ENCODE results near the gene PITPNM2. TPM values are rescaled to one million over a fixed set of nuclear protein-coding genes. Genes with fewer than 3 reads are reported as not detected.

PITPNM2 gene
- total and polyA plus RNA-seq, 2 of the 8 experiments (the other 6 are each of a cell fraction or from before 2014, with no cell fraction given): 0.59 to 3.4 TPM

DNA sequence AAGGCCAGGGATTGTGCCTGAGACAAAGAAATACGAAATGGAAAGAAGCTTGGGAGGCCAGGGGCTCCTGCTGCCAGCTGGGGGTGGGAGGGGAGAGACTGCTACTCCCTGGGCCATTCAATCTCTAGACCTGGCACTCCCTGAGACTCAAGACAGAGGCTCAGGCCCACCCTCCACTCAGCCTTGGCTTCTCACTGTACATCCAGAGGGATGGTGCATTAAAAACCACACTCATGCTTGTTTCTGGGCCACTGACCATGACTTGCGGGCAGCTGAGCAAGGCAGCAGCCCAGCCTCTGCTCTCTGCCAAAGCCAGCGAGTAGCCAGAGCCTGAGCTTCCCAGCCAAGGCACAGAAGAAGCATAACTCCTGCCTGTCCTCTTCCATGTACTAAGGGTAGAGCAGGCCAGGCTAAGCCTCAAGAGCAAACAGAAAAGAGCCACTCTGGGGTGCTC lies 41.5 kb downstream of the PITPNM2 start:
- no peaks in the 10 kb centered on the region for H3K9me3 ChIP-seq (ENCODE audit: insufficient read depth in 2 of 2, low read depth in 1 of 2, low read length in 1 of 2)
- 0 out of 2 replicates have a peak overlapping the region, but pooled peaks have one; percentile 60 for H2BK12ac ChIP-seq (ENCODE audit: low read depth, low read length)
- no peaks in the 10 kb centered on the region for H3K23me2 ChIP-seq (ENCODE audit: low read depth, low read length)
- no peaks in the 10 kb centered on the region for H4K20me1 ChIP-seq (replicated peaks in 1 of 2; ENCODE audit: control insufficient read depth in 1 of 2, insufficient read depth in 2 of 2, low read length in 2 of 2)
- peak overlapping the region; percentile 69; the same call in 1 of the 2 replicates for H2AK5ac ChIP-seq (ENCODE audit: low read depth, low read length)
- no peak overlapping the region for H3K14ac ChIP-seq (ENCODE audit: insufficient read length)
- 85% methylated on average over 3 of the region's 3 CpGs; no CpG with 5 or more reads in 1 of the 2 experiments for WGBS, 2 experiments (ENCODE audit: extremely low coverage in 1 of 2, insufficient coverage in 1 of 2, insufficient read length in 1 of 2, insufficient replicate concordance in 2 of 2, low coverage in 1 of 2, low lambda C conversion rate in 2 of 2, missing lambda C conversion rate in 1 of 2)
- peak overlapping the region; percentile 71 for H3K4ac ChIP-seq (replicated peaks; ENCODE audit: insufficient read length, low read depth, low read length)
- no peak overlapping the region for H3K4me3 ChIP-seq (ENCODE audit: extremely low read depth in 1 of 4, insufficient read depth in 2 of 4, low read depth in 3 of 4, low read length in 4 of 4)
- peaks cover 4 to 15% (median 9%) of the 10 kb centered on the region in 4 experiments; a peak in 5 of 7 replicates for H3K4me1 ChIP-seq (replicated peaks in 1 of 4; ENCODE audit: control insufficient read depth in 3 of 4, insufficient read depth in 4 of 4, low read length in 3 of 4)
- POLR2A ChIA-PET (ENCODE audit: partially characterized antibody): interaction anchor here (0.6 kb wide), 2 partner anchors 715 to 1704 kb away, joined by 3 read pairs; no protein-coding TSS in a partner anchor
- H2BK120ac ChIP-seq (replicated peaks; ENCODE audit: low read depth, low read length): no peak overlapping the region
- H2BK15ac ChIP-seq (ENCODE audit: low read length): no peak overlapping the region
- H2BK20ac ChIP-seq (ENCODE audit: low read length): no peak overlapping the region
- H3K36me3 ChIP-seq (ENCODE audit: control insufficient read depth in 2 of 4, insufficient read depth in 4 of 4, low read length in 3 of 4): no peaks in the 10 kb centered on the region
- peak overlapping the region; percentile 28; the same call in 1 of the 2 replicates for H3K18ac ChIP-seq (ENCODE audit: extremely low read depth, low read length)
- DNase-seq (ENCODE audit: low read depth in 1 of 2, low spot score in 2 of 2) (no peak), FAIRE-seq (no peak)
- no peak overlapping the region for H3K4me2 ChIP-seq (ENCODE audit: insufficient read depth in 1 of 2, low read depth in 2 of 2, low read length in 2 of 2)
- peak overlapping the region; percentile 39 for H4K91ac ChIP-seq (replicated peaks; ENCODE audit: insufficient read length, low read length)
- no peak overlapping the region for H2AFZ ChIP-seq (ENCODE audit: low read length)
- H3K56ac ChIP-seq (replicated peaks; ENCODE audit: insufficient read length, low read depth, low read length): no peak overlapping the region
- H4K8ac ChIP-seq (ENCODE audit: extremely low read depth, insufficient read depth, low read length): no peak overlapping the region
- 0 out of 2 replicates have a peak overlapping the region, but pooled peaks have one; percentile 66 for H2BK5ac ChIP-seq (ENCODE audit: low read depth, low read length)
- no peak overlapping the region for H4K5ac ChIP-seq (ENCODE audit: insufficient read length, low read depth, low read length)
- H3K9ac ChIP-seq (replicated peaks in 1 of 4; ENCODE audit: extremely low read depth in 1 of 4, low read depth in 3 of 4, low read length in 3 of 4): no peak overlapping the region
- no peak overlapping the region for H3K23ac ChIP-seq (ENCODE audit: insufficient read length)
- H3K79me2 ChIP-seq (ENCODE audit: control insufficient read depth in 1 of 2, insufficient read depth in 2 of 2, low read length in 2 of 2): no peaks in the 10 kb centered on the region
- H3K27ac ChIP-seq (ENCODE audit: low read depth, low read length): no peak overlapping the region
- no peaks in the 10 kb centered on the region for H3K79me1 ChIP-seq (ENCODE audit: low read depth, low read length)
- CTCF ChIA-PET (ENCODE audit: partially characterized antibody): interaction anchor here (0.8 to 1.8 kb wide), 2 partner anchors 66 to 129 kb away, joined by 3 to 5 read pairs; no protein-coding TSS in a partner anchor
- no peaks in the 10 kb centered on the region; a peak in 1 of 7 replicates for H3K27me3 ChIP-seq (replicated peaks in 1 of 4; ENCODE audit: control insufficient read depth in 3 of 4, extremely low read depth in 1 of 4, insufficient read depth in 3 of 4, low read length in 3 of 4)
- TF ChIP-seq JUN (IDR thresholded peaks at IDR 0.05; ENCODE audit: low read depth, low read length) (no peak), FOSL1 (IDR thresholded peaks at IDR 0.05; ENCODE audit: insufficient read depth, low read depth, low read length) (no peak), SP1 (IDR thresholded peaks at IDR 0.05; ENCODE audit: low read depth, low read length) (no peak)

Measured in H1 (cell line).